ENCODE data around the gene SLC4A1.

Gene SLC4A1

GRCh38 chr17:44211281-44212265 is 56.4 kb downstream of the SLC4A1 start:
- Histone ChIP-seq H3K9me3 (ENCODE audit: control insufficient read depth, insufficient read depth, low read length) (no peaks in the 10 kb centered on the region), H3K36me3 (ENCODE audit: control insufficient read depth, insufficient read depth, low read length) (peaks cover 86% of the 10 kb centered on the region), H3K9ac (ENCODE audit: low read depth, low read length) (no peak overlapping the region), H3K27ac (ENCODE audit: low read depth, low read length) (peak overlapping the region; percentile 73), H3K27me3 (ENCODE audit: control insufficient read depth, insufficient read depth, low read length) (no peaks in the 10 kb centered on the region), H3K4me3 (ENCODE audit: low read depth, low read length) (no peak overlapping the region), H3K4me1 (ENCODE audit: control insufficient read depth, insufficient read depth, low read length) (no peaks in the 10 kb centered on the region)

GRCh38 chr17:44210342-44211192 is 57.4 kb downstream of the SLC4A1 start:
- H3K9ac ChIP-seq (ENCODE audit: low read depth, low read length) = no peak overlapping the region
- no peaks in the 10 kb centered on the region for H3K27me3 ChIP-seq (ENCODE audit: control insufficient read depth, insufficient read depth, low read length)
- H3K9me3 ChIP-seq (ENCODE audit: control insufficient read depth, insufficient read depth, low read length) = no peaks in the 10 kb centered on the region
- no peaks in the 10 kb centered on the region for H3K4me1 ChIP-seq (ENCODE audit: control insufficient read depth, insufficient read depth, low read length)
- H3K4me3 ChIP-seq (ENCODE audit: low read depth, low read length) = no peak overlapping the region
- H3K36me3 ChIP-seq (ENCODE audit: control insufficient read depth, insufficient read depth, low read length) = peaks cover 76% of the 10 kb centered on the region
- peak overlapping the region; percentile 73 for H3K27ac ChIP-seq (ENCODE audit: low read depth, low read length)

GRCh38 chr17:44209786-44210341 is 58.1 kb downstream of the SLC4A1 start:
- H3K4me1 ChIP-seq (ENCODE audit: control insufficient read depth, insufficient read depth, low read length) = no peaks in the 10 kb centered on the region
- no peak overlapping the region for H3K27ac ChIP-seq (ENCODE audit: low read depth, low read length)
- peaks cover 69% of the 10 kb centered on the region for H3K36me3 ChIP-seq (ENCODE audit: control insufficient read depth, insufficient read depth, low read length)
- no peak overlapping the region for H3K4me3 ChIP-seq (ENCODE audit: low read depth, low read length)
- no peak overlapping the region for H3K9ac ChIP-seq (ENCODE audit: low read depth, low read length)
- no peaks in the 10 kb centered on the region for H3K9me3 ChIP-seq (ENCODE audit: control insufficient read depth, insufficient read depth, low read length)
- H3K27me3 ChIP-seq (ENCODE audit: control insufficient read depth, insufficient read depth, low read length) = no peaks in the 10 kb centered on the region

GRCh38 chr17:44207743-44208142 is 60.2 kb downstream of the SLC4A1 start:
- peaks cover 48% of the 10 kb centered on the region for H3K36me3 ChIP-seq (ENCODE audit: control insufficient read depth, insufficient read depth, low read length)
- no peak overlapping the region for H3K4me3 ChIP-seq (ENCODE audit: low read depth, low read length)
- peaks cover 5% of the 10 kb centered on the region for H3K4me1 ChIP-seq (ENCODE audit: control insufficient read depth, insufficient read depth, low read length)
- H3K27ac ChIP-seq (ENCODE audit: low read depth, low read length) = no peak overlapping the region
- H3K27me3 ChIP-seq (ENCODE audit: control insufficient read depth, insufficient read depth, low read length) = no peaks in the 10 kb centered on the region
- H3K9me3 ChIP-seq (ENCODE audit: control insufficient read depth, insufficient read depth, low read length) = no peaks in the 10 kb centered on the region
- H3K9ac ChIP-seq (ENCODE audit: low read depth, low read length) = no peak overlapping the region

GRCh38 chr17:44207319-44207718 is 60.6 kb downstream of the SLC4A1 start:
- Histone ChIP-seq H3K4me3 (ENCODE audit: low read depth, low read length) (no peak overlapping the region), H3K27me3 (ENCODE audit: control insufficient read depth, insufficient read depth, low read length) (no peaks in the 10 kb centered on the region), H3K9ac (ENCODE audit: low read depth, low read length) (no peak overlapping the region), H3K27ac (ENCODE audit: low read depth, low read length) (no peak overlapping the region), H3K36me3 (ENCODE audit: control insufficient read depth, insufficient read depth, low read length) (peaks cover 45% of the 10 kb centered on the region), H3K9me3 (ENCODE audit: control insufficient read depth, insufficient read depth, low read length) (no peaks in the 10 kb centered on the region), H3K4me1 (ENCODE audit: control insufficient read depth, insufficient read depth, low read length) (peaks cover 5% of the 10 kb centered on the region)

- Histone ChIP-seq H3K36me3 (ENCODE audit: control insufficient read depth, insufficient read depth, low read length) (peaks cover 45% of the 10 kb centered on the region), H3K27ac (ENCODE audit: low read depth, low read length) (no peak overlapping the region), H3K4me1 (ENCODE audit: control insufficient read depth, insufficient read depth, low read length) (peaks cover 5% of the 10 kb centered on the region), H3K27me3 (ENCODE audit: control insufficient read depth, insufficient read depth, low read length) (no peaks in the 10 kb centered on the region), H3K9ac (ENCODE audit: low read depth, low read length) (no peak overlapping the region), H3K4me3 (ENCODE audit: low read depth, low read length) (no peak overlapping the region), H3K9me3 (ENCODE audit: control insufficient read depth, insufficient read depth, low read length) (no peaks in the 10 kb centered on the region)
Measured at GRCh38 chr17:44206825-44207155, 61.1 kb downstream of the SLC4A1 start.

GRCh38 chr17:44205962-44206824 is 61.7 kb downstream of the SLC4A1 start:
- Histone ChIP-seq H3K4me1 (ENCODE audit: control insufficient read depth, insufficient read depth, low read length) (peaks cover 5% of the 10 kb centered on the region), H3K9ac (ENCODE audit: low read depth, low read length) (no peak overlapping the region), H3K36me3 (ENCODE audit: control insufficient read depth, insufficient read depth, low read length) (peaks cover 39% of the 10 kb centered on the region), H3K4me3 (ENCODE audit: low read depth, low read length) (no peak overlapping the region), H3K27ac (ENCODE audit: low read depth, low read length) (no peak overlapping the region), H3K9me3 (ENCODE audit: control insufficient read depth, insufficient read depth, low read length) (no peaks in the 10 kb centered on the region), H3K27me3 (ENCODE audit: control insufficient read depth, insufficient read depth, low read length) (no peaks in the 10 kb centered on the region)

GRCh38 chr17:44204441-44204882 is 63.5 kb downstream of the SLC4A1 start:
- H3K27me3 ChIP-seq (ENCODE audit: control insufficient read depth, insufficient read depth, low read length) = no peaks in the 10 kb centered on the region
- peaks cover 5% of the 10 kb centered on the region for H3K4me1 ChIP-seq (ENCODE audit: control insufficient read depth, insufficient read depth, low read length)
- H3K36me3 ChIP-seq (ENCODE audit: control insufficient read depth, insufficient read depth, low read length) = peaks cover 27% of the 10 kb centered on the region
- no peaks in the 10 kb centered on the region for H3K9me3 ChIP-seq (ENCODE audit: control insufficient read depth, insufficient read depth, low read length)
- no peak overlapping the region for H3K9ac ChIP-seq (ENCODE audit: low read depth, low read length)
- no peak overlapping the region for H3K4me3 ChIP-seq (ENCODE audit: low read depth, low read length)
- no peak overlapping the region for H3K27ac ChIP-seq (ENCODE audit: low read depth, low read length)

- no peak overlapping the region for H3K4me3 ChIP-seq (ENCODE audit: low read depth, low read length)
- H3K4me1 ChIP-seq (ENCODE audit: control insufficient read depth, insufficient read depth, low read length) = peaks cover 5% of the 10 kb centered on the region
- no peaks in the 10 kb centered on the region for H3K9me3 ChIP-seq (ENCODE audit: control insufficient read depth, insufficient read depth, low read length)
- no peak overlapping the region for H3K9ac ChIP-seq (ENCODE audit: low read depth, low read length)
- peaks cover 22% of the 10 kb centered on the region for H3K36me3 ChIP-seq (ENCODE audit: control insufficient read depth, insufficient read depth, low read length)
- H3K27ac ChIP-seq (ENCODE audit: low read depth, low read length) = no peak overlapping the region
- H3K27me3 ChIP-seq (ENCODE audit: control insufficient read depth, insufficient read depth, low read length) = no peaks in the 10 kb centered on the region
Measured at GRCh38 chr17:44203731-44204440, 64.0 kb downstream of the SLC4A1 start.

GRCh38 chr17:44202756-44203155 is 65.2 kb downstream of the SLC4A1 start:
- Histone ChIP-seq H3K36me3 (ENCODE audit: control insufficient read depth, insufficient read depth, low read length) (peaks cover 13% of the 10 kb centered on the region), H3K9me3 (ENCODE audit: control insufficient read depth, insufficient read depth, low read length) (no peaks in the 10 kb centered on the region), H3K27ac (ENCODE audit: low read depth, low read length) (no peak overlapping the region), H3K4me1 (ENCODE audit: control insufficient read depth, insufficient read depth, low read length) (peaks cover 12% of the 10 kb centered on the region), H3K4me3 (ENCODE audit: low read depth, low read length) (no peak overlapping the region), H3K27me3 (ENCODE audit: control insufficient read depth, insufficient read depth, low read length) (no peaks in the 10 kb centered on the region), H3K9ac (ENCODE audit: low read depth, low read length) (no peak overlapping the region)
